Panc1 (cell line): ENCODE measurements around the gene DHX8. TPM values are rescaled to one million over a fixed set of nuclear protein-coding genes. Genes with fewer than 3 reads are reported as not detected.

Source experiments
- ATAC-seq: fragments of 200-7000 bp; cut with Tn5 transposase; 2 replicates; pipeline ENCODE4 v1.9.1; 2020; ENCODE audit warnings: mild to moderate bottlenecking, moderate library complexity
- BruUV-seq: library from RNA; stranded (reverse); fragments of 400-500 nt; replicated peaks from 2 replicates; lab custom pipeline; 2021; lab: Mats Ljungman, UMichigan
- CTCF ChIA-PET: fragments of 300-600 bp; sonication (Branson Sonifier 250); formaldehyde crosslinking; loops from one replicate; lab custom pipeline; 2022; ENCODE audit warnings: antibody characterized with exemption; lab: Charles Lee
- POLR2A ChIA-PET: fragments of 300-600 bp; sonication (Branson Sonifier 250); formaldehyde crosslinking; loops from one replicate; lab custom pipeline; 2022; ENCODE audit warnings: antibody characterized with exemption; lab: Charles Lee
- DNase-seq: peaks from one replicate; pipeline ENCODE4 v3.0.0-alpha.2; 2010; ENCODE audit warnings: low read depth, low spot score
- H3K27ac ChIP-seq: 2 replicates; pipeline ENCODE4 v1.5.1; 2011; ENCODE audit warnings: mild to moderate bottlenecking, low read length, inconsistent platforms
- H3K27me3 ChIP-seq: fragments of 200-500 bp; sonication (Bioruptor generic); 2 replicates; pipeline ENCODE4 v1.6.0; 2014; ENCODE audit warnings: low read length, inconsistent platforms; ENCODE audit not compliant: control insufficient read depth, insufficient read depth
- H3K36me3 ChIP-seq: fragments of 200-500 bp; sonication (Bioruptor generic); 2 replicates; pipeline ENCODE4 v1.5.1; 2014; ENCODE audit warnings: inconsistent platforms, mild to moderate bottlenecking, low read length, moderate library complexity; ENCODE audit not compliant: control insufficient read depth, insufficient read depth
- H3K4me1 ChIP-seq: 2 replicates; pipeline ENCODE4 v1.5.1; 2011; ENCODE audit warnings: inconsistent platforms, mild to moderate bottlenecking, low read length, moderate library complexity; ENCODE audit not compliant: control insufficient read depth, insufficient read depth
- H3K4me3 ChIP-seq, 2 experiments: 2 replicates each; pipeline ENCODE4 v1.5.1; 2011 to 2012; ENCODE audit warnings: low read depth in 2 of 2, low read length in 2 of 2, mild to moderate bottlenecking in 2 of 2, inconsistent platforms in 1 of 2, moderate library complexity in 1 of 2
- H3K9me3 ChIP-seq: fragments of 200-500 bp; sonication (Bioruptor generic); 2 replicates; pipeline ENCODE4 v1.5.1; 2014; ENCODE audit warnings: low read depth, mild to moderate bottlenecking, inconsistent platforms, low read length, moderate library complexity; ENCODE audit not compliant: control insufficient read depth, insufficient read depth
- CTCF ChIP-seq: fragments of 450-650 bp; IDR thresholded peaks from 2 replicates; pipeline ENCODE4 v1.5.1; 2017; ENCODE audit warnings: mild to moderate bottlenecking
- POLR2AphosphoS5 ChIP-seq: IDR thresholded peaks from 2 replicates; pipeline ENCODE4 v1.6.1; 2012; ENCODE audit warnings: mild to moderate bottlenecking, low read depth, low read length, moderate library complexity
- REST ChIP-seq, 2 experiments: IDR thresholded peaks; 2 replicates each; pipeline ENCODE4 v1.6.1; 2011 to 2012; ENCODE audit warnings: low read depth in 2 of 2, control low read depth in 1 of 2, low read length in 1 of 2, mild to moderate bottlenecking in 1 of 2, moderate library complexity in 1 of 2; ENCODE audit not compliant: insufficient read depth in 1 of 2
- SIN3A ChIP-seq: IDR thresholded peaks from 2 replicates; pipeline ENCODE4 v1.6.1; 2012; ENCODE audit warnings: low read depth, mild to moderate bottlenecking, low read length, moderate library complexity, borderline replicate concordance; ENCODE audit not compliant: insufficient read depth
- TCF7L2 ChIP-seq: IDR thresholded peaks from 2 replicates; pipeline ENCODE4 v1.6.1; 2011; ENCODE audit warnings: mild to moderate bottlenecking, low read depth, low read length, inconsistent platforms
- in situ Hi-C: cut with HindIII; loops from 2 replicates; pipeline ENCODE4 v1.10.0; 2016; ENCODE audit warnings: low sequenced_read_pairs, low pct_unique_long_range_greater_than_20kb
- intact Hi-C: fragments of 100-400 bp; cut with micrococcal nuclease; formaldehyde crosslinking; loops from one replicate; pipeline ENCODE4 v1.10.0; 2022; ENCODE audit not compliant: unreplicated experiment
- total RNA-seq: library from RNA; stranded (reverse); gene quantifications from one replicate; pipeline ENCODE4 v1.2.1, GENCODE V29; 2021; ENCODE audit not compliant: unreplicated experiment

The DHX8 gene
- total RNA-seq, 1 experiment from 2014 or later = 45.6 TPM

DNA sequence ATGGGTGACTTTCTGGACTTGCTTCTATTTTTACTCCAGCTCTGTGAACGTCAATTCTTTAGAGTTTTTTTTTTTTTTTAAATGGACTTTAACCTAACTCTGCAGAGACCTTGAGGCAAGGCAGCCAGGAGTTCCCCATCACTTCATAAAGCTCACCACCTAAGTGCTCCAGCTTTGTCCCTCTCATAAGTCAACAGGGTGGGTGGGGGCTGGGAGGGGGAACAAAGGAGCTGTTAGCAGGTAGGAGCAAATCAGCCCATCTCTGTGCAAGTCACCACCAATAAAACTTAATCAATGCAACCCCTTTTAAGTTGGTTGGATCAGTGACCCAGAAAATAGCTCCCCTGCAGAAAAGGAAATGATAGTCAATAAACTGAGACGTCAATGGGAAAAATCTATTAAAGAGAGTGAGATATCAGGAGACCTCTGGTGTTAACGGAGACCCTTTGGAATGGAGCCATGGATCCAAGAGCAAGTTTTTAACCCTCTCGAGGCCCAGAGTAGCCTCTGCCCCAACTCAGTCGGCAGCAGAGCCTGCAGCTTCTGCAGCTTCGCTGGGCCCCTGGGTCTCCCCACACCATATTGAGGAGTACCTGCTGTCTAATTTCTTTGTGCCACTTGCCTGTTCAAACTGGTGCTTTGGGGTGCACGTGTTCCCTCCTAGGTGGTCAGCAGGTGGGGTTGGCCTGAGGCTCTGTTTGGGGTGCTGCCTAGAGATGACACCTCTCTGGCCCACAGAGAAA lies 90.0 kb downstream of the DHX8 start:
- in situ Hi-C loops = no loop called here
- ChIA-PET POLR2A (interaction anchor here (0.6 to 0.8 kb wide), 2 partner anchors 18 to 363 kb away, joined by 3 to 5 read pairs; no protein-coding TSS in a partner anchor), CTCF (interaction anchor here (0.5 to 0.7 kb wide), 3 partner anchors 11 to 140 kb away, joined by 4 to 11 read pairs (median 8); no protein-coding TSS in a partner anchor)
- BruUV-seq = no TSS peak
- H3K27ac ChIP-seq = no peak overlapping the region
- peaks cover 6% of the 10 kb centered on the region for H3K4me1 ChIP-seq
- no peak for DNase-seq
- ATAC-seq = no peak
- intact Hi-C loops = no loop called here
- H3K4me3 ChIP-seq = no peak overlapping the region
- H3K27me3 ChIP-seq = no peaks in the 10 kb centered on the region
- TF ChIP-seq TCF7L2 = no peak
- no peak for TF ChIP-seq REST (IDR thresholded peaks at IDR 0.05; ENCODE audit: insufficient read depth in 1 of 2, low read depth in 2 of 2, low read length in 1 of 2)
- no peak for TF ChIP-seq SIN3A
- H3K36me3 ChIP-seq = no peaks in the 10 kb centered on the region
- H3K9me3 ChIP-seq = no peaks in the 10 kb centered on the region

DNA sequence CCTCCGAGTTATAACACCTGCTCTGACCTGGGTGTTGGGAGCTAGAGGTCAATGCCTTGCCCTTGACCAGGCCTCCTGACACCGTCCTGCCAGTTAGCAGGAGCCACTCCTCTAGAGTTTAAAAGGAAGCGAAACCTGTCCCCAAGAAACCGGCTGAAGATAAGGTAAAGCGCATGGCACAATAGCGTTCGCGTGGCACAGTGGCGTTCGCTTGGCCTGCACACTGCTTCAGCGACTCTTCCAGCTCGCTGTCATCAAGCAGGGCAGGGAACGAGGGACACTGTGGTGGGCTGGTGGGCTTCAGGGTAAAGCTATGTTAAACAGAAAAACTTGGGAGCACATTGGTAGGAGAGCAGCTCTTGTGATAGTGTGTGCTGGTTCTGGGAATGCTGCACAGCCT lies 90.6 kb downstream of the DHX8 start:
- Histone ChIP-seq H3K4me1 (peaks cover 12% of the 10 kb centered on the region), H3K27me3 (no peaks in the 10 kb centered on the region), H3K4me3 (no peak overlapping the region), H3K36me3 (no peaks in the 10 kb centered on the region), H3K27ac (no peak overlapping the region), H3K9me3 (no peaks in the 10 kb centered on the region)
- no TSS peak for BruUV-seq
- ATAC-seq (no peak), DNase-seq (no peak)
- ChIA-PET CTCF (interaction anchor here (0.5 kb wide), 1 partner anchor 10 kb away, joined by 11 read pairs; no protein-coding TSS in a partner anchor), POLR2A (no interaction called here)
- intact Hi-C loops (no loop called here), in situ Hi-C loops (no loop called here)
- no peak for TF ChIP-seq POLR2AphosphoS5
- no peak for TF ChIP-seq SIN3A
- no peak for TF ChIP-seq TCF7L2
- TF ChIP-seq REST (IDR thresholded peaks at IDR 0.05; ENCODE audit: insufficient read depth in 1 of 2, low read depth in 2 of 2, low read length in 1 of 2) = no peak
- no peak for TF ChIP-seq CTCF
